Smooth muscle cell (in vitro differentiated cells): Measurements from ENCODE around the gene AGRN. TPM values are rescaled to one million over a fixed set of nuclear protein-coding genes. Genes with fewer than 3 reads are reported as not detected.
"Not testable (repeated sequence)": the region's sequence is repeated elsewhere in the genome, so short reads cannot be mapped to it uniquely, and the experiment has no call there.

Source experiments
- DNase-seq: peaks from one replicate; lab custom pipeline; 2025; ENCODE audit not compliant: unreplicated experiment; lab: John Stamatoyannopoulos, UW
- H2AFZ ChIP-seq: fragments of 200-600 bp; sonication (generic); 2 replicates; pipeline ENCODE4 v1.6.0; 2016; ENCODE audit warnings: antibody characterized with exemption, low read depth, mild to moderate bottlenecking
- H3F3A ChIP-seq: fragments of 200-600 bp; sonication (generic); 2 replicates; pipeline ENCODE4 v1.6.0; 2017; ENCODE audit warnings: antibody characterized with exemption, low read depth
- H3K27ac ChIP-seq: fragments of 200-600 bp; sonication (generic); 2 replicates; pipeline ENCODE4 v1.5.1; 2016; ENCODE audit warnings: low read depth, mild to moderate bottlenecking
- H3K27me3 ChIP-seq: fragments of 200-600 bp; sonication (generic); 2 replicates; pipeline ENCODE4 v1.6.1; 2016; ENCODE audit warnings: low read depth, mild to moderate bottlenecking
- H3K36me3 ChIP-seq: fragments of 200-600 bp; sonication (generic); 2 replicates; pipeline ENCODE4 v1.5.1; 2016; ENCODE audit warnings: low read depth
- H3K4me1 ChIP-seq: fragments of 200-600 bp; sonication (generic); 2 replicates; pipeline ENCODE4 v1.5.1; 2016; ENCODE audit warnings: low read depth
- H3K4me2 ChIP-seq: fragments of 200-600 bp; sonication (generic); 2 replicates; pipeline ENCODE4 v1.6.0; 2016; ENCODE audit warnings: mild to moderate bottlenecking
- H3K4me3 ChIP-seq: fragments of 200-600 bp; sonication (generic); 2 replicates; pipeline ENCODE4 v1.5.1; 2016; ENCODE audit warnings: mild to moderate bottlenecking
- H3K79me2 ChIP-seq: fragments of 200-600 bp; sonication (generic); 2 replicates; pipeline ENCODE4 v1.6.0; 2016; ENCODE audit warnings: low read depth, mild to moderate bottlenecking
- H3K9ac ChIP-seq: fragments of 200-600 bp; sonication (generic); 2 replicates; pipeline ENCODE4 v1.6.0; 2016; ENCODE audit warnings: low read depth
- H3K9me3 ChIP-seq: fragments of 200-600 bp; sonication (generic); replicated peaks from 2 replicates; pipeline ENCODE4 v1.5.1; 2016; ENCODE audit warnings: low read depth
- H4K20me1 ChIP-seq: fragments of 200-600 bp; sonication (generic); 2 replicates; pipeline ENCODE4 v1.6.0; 2016; ENCODE audit warnings: low read depth
- WGBS: methylation state at CpG from one replicate; pipeline ENCODE4 v1.1.7; 2016; ENCODE audit warnings: low lambda C conversion rate; 5-methylcytosine and 5-hydroxymethylcytosine counted together
- polyA plus RNA-seq: library from polyadenylated mRNA; unstranded; fragments of >200 nt; fragmentation: Nextera tagmentation; extraction: Ambion mirVana; gene quantifications from 2 replicates; pipeline ENCODE4 v1.2.1, GENCODE V29; 2016
- small RNA-seq: library from RNA; depleted of rRNA; stranded (forward); fragments of <200 nt; gene quantifications from one replicate; pipeline ENCODE3, GENCODE V24; 2014
- total RNA-seq: library from RNA; depleted of rRNA; stranded (reverse); fragments of >200 nt; gene quantifications from 2 replicates; pipeline ENCODE4 v1.2.3, GENCODE V29; 2014
- TF ChIP-seq, protein P1 (sequence below): fragments of 200-600 bp; sonication (generic); IDR thresholded peaks from 2 replicates; pipeline ENCODE4 v1.5.1; 2017; ENCODE audit warnings: borderline replicate concordance, mild to moderate bottlenecking, antibody characterized with exemption; ENCODE audit not compliant: insufficient read depth, poor library complexity, severe bottlenecking

AGRN gene
- total and polyA plus RNA-seq, 2 experiments from 2014 or later: 17.5 to 24.7 TPM

DNA sequence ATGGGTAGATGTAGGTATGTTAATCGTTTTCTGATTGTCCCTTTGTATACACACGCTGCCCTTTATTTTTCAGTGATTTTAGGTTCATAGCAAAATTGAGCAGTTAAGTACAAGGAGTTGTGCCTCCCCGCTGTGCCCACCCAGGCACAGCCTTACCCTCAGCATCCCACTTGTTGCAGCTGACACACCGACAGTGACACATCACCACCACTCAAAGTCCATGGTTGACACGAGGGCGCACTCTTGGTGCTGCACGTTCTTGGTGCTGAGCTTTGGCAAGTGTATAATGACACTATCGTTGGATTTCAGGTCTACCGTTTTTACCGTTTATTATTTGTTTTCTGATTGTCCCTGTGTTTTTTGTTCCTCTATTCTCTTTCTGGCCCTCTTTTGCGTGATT is 80.4 kb downstream of the AGRN start:
- Histone ChIP-seq H3K79me2 (no peaks in the 10 kb centered on the region), H3K36me3 (no peaks in the 10 kb centered on the region), H3K27me3 (no peaks in the 10 kb centered on the region), H3K27ac (no peak overlapping the region), H3K9me3 (no peaks in the 10 kb centered on the region), H3K9ac (no peak overlapping the region), H4K20me1 (peaks cover 13% of the 10 kb centered on the region), H3K4me2 (no peak overlapping the region), H2AFZ (no peak overlapping the region), H3K4me3 (no peak overlapping the region), H3K4me1 (no peaks in the 10 kb centered on the region), H3F3A (no peaks in the 10 kb centered on the region)
- WGBS: 98% methylated on average over 11 of the region's 11 CpGs
- no peak for DNase-seq
- TF ChIP-seq, protein P1, sequence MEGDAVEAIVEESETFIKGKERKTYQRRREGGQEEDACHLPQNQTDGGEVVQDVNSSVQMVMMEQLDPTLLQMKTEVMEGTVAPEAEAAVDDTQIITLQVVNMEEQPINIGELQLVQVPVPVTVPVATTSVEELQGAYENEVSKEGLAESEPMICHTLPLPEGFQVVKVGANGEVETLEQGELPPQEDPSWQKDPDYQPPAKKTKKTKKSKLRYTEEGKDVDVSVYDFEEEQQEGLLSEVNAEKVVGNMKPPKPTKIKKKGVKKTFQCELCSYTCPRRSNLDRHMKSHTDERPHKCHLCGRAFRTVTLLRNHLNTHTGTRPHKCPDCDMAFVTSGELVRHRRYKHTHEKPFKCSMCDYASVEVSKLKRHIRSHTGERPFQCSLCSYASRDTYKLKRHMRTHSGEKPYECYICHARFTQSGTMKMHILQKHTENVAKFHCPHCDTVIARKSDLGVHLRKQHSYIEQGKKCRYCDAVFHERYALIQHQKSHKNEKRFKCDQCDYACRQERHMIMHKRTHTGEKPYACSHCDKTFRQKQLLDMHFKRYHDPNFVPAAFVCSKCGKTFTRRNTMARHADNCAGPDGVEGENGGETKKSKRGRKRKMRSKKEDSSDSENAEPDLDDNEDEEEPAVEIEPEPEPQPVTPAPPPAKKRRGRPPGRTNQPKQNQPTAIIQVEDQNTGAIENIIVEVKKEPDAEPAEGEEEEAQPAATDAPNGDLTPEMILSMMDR: no peak

DNA sequence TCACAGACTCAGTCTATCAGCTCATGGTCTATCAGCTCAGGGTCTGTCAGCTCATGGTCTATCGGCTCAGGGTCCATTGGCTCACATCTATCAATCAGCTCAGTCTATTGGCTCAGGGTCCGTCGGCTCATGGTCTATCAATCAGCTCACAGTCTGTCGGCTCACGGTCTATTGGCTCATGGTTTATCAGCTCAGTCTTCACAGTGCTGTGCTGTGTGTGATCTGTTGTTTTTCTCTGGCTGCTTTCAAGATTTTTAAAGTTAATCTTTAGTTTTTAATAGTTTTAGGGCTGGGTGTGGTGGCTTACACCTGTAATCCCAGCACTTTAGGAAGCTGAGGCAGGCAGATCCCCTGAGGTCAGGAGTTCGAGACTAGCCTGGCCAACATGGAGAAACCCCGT is 81.6 kb downstream of the AGRN start:
- Histone ChIP-seq H3K27me3 (no peaks in the 10 kb centered on the region), H3K4me2 (no peak overlapping the region), H2AFZ (no peak overlapping the region), H3K36me3 (no peaks in the 10 kb centered on the region), H3K4me1 (no peaks in the 10 kb centered on the region), H3K27ac (no peak overlapping the region), H3F3A (no peaks in the 10 kb centered on the region), H3K4me3 (no peak overlapping the region), H3K79me2 (peaks cover 5% of the 10 kb centered on the region), H3K9me3 (no peaks in the 10 kb centered on the region), H4K20me1 (peaks cover 13% of the 10 kb centered on the region), H3K9ac (no peak overlapping the region)
- DNase-seq: no peak
- TF ChIP-seq, protein P1: no peak
- 96% methylated on average over 7 of the region's 7 CpGs for WGBS

DNA sequence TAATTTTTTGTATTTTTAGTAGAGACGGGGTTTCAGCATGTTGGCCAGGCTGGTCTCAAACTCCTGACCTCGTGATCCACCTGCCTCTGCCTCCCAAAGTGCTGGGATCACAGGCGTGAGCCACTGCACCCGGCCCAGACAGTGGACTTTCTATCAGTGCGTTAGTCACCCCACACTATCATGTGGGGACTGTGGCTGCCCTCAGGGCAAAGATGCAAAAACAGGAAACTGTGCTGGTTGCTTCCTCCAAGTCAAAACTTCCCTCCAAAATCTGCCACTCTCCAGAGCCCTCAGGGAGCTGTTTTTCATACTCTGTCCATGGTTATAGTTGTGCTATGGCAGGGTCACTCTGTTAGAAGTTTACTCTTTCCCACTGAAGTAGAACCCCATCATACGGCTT is 84.2 kb downstream of the AGRN start:
- H3K36me3 ChIP-seq, H3F3A ChIP-seq, H2AFZ ChIP-seq, H3K4me1 ChIP-seq, H3K27me3 ChIP-seq, DNase-seq, H3K27ac ChIP-seq, H3K4me2 ChIP-seq, H3K9ac ChIP-seq, H3K9me3 ChIP-seq, H3K79me2 ChIP-seq, H3K4me3 ChIP-seq: not testable (repeated sequence)
- WGBS: 92% methylated on average over 6 of the region's 6 CpGs
- peaks cover 13% of the 10 kb centered on the region for H4K20me1 ChIP-seq

Small RNAs within 50 kb of the gene (small RNA-seq; reads per million reads assigned to genes)
- gene AL645608.3: not detected

Other genes starting within 250 kb of the AGRN start
- gene SAMD11, start 96.2 kb upstream of the AGRN start, total RNA-seq: 7.5 and 18.0 TPM in 2 replicates
- gene SAMD11, start 96.2 kb upstream of the AGRN start, polyA plus RNA-seq: 21.1 and 24.1 TPM in 2 replicates
- 34.5 and 38.9 TPM in 2 replicates for gene NOC2L, start 60.9 kb upstream of the AGRN start, total RNA-seq
- gene NOC2L, start 60.9 kb upstream of the AGRN start, polyA plus RNA-seq: 64.0 and 76.3 TPM in 2 replicates
- 10.2 and 12.4 TPM in 2 replicates for gene KLHL17, start 59.5 kb upstream of the AGRN start, total RNA-seq
- gene KLHL17, start 59.5 kb upstream of the AGRN start, polyA plus RNA-seq: 29.9 and 32.7 TPM in 2 replicates
- 1.9 and 2.6 TPM in 2 replicates for gene PLEKHN1, start 53.6 kb upstream of the AGRN start, total RNA-seq
- gene PLEKHN1, start 53.6 kb upstream of the AGRN start, polyA plus RNA-seq: 5.2 and 9.6 TPM in 2 replicates
- gene PERM1, start 38.0 kb upstream of the AGRN start, total RNA-seq: 0.22 TPM in 1 of 2 replicates, not detected in the other
- gene PERM1, start 38.0 kb upstream of the AGRN start, polyA plus RNA-seq: 2.6 and 3.1 TPM in 2 replicates
- 33.8 and 57.0 TPM in 2 replicates for gene HES4, start 20.0 kb upstream of the AGRN start, total RNA-seq
- 72.0 and 82.1 TPM in 2 replicates for gene HES4, start 20.0 kb upstream of the AGRN start, polyA plus RNA-seq
- 49.1 and 109 TPM in 2 replicates for gene ISG15, start 6.6 kb upstream of the AGRN start, total RNA-seq
- gene ISG15, start 6.6 kb upstream of the AGRN start, polyA plus RNA-seq: 147 and 148 TPM in 2 replicates
- gene RNF223, start 54.2 kb downstream of the AGRN start, total RNA-seq: 0.81 and 4.3 TPM in 2 replicates
- 1.6 and 1.9 TPM in 2 replicates for gene RNF223, start 54.2 kb downstream of the AGRN start, polyA plus RNA-seq
- 9.3 and 24.5 TPM in 2 replicates for gene C1orf159, start 96.0 kb downstream of the AGRN start, total RNA-seq
- 20.2 and 27.1 TPM in 2 replicates for gene C1orf159, start 96.0 kb downstream of the AGRN start, polyA plus RNA-seq
- not detected in 2 replicates for gene TTLL10, start 153.8 kb downstream of the AGRN start, total RNA-seq
- 0.45 TPM in 1 of 2 replicates, not detected in the other for gene TTLL10, start 153.8 kb downstream of the AGRN start, polyA plus RNA-seq
- gene TNFRSF18, start 186.5 kb downstream of the AGRN start, total RNA-seq: 1.9 and 4.8 TPM in 2 replicates
- gene TNFRSF18, start 186.5 kb downstream of the AGRN start, polyA plus RNA-seq: 12.2 and 15.8 TPM in 2 replicates
- 0.54 TPM in 1 of 2 replicates, not detected in the other for gene TNFRSF4, start 194.0 kb downstream of the AGRN start, total RNA-seq
- 0.79 TPM in 1 of 2 replicates, not detected in the other for gene TNFRSF4, start 194.0 kb downstream of the AGRN start, polyA plus RNA-seq
- 75.0 and 94.9 TPM in 2 replicates for gene SDF4, start 211.9 kb downstream of the AGRN start, total RNA-seq
- 263 TPM in 2 replicates for gene SDF4, start 211.9 kb downstream of the AGRN start, polyA plus RNA-seq
- 12.9 and 15.0 TPM in 2 replicates for gene B3GALT6, start 212.1 kb downstream of the AGRN start, total RNA-seq
- gene B3GALT6, start 212.1 kb downstream of the AGRN start, polyA plus RNA-seq: 33.2 and 39.3 TPM in 2 replicates
- 1.8 and 1.9 TPM in 2 replicates for gene C1QTNF12, start 226.6 kb downstream of the AGRN start, total RNA-seq
- gene C1QTNF12, start 226.6 kb downstream of the AGRN start, polyA plus RNA-seq: 5.4 and 12.3 TPM in 2 replicates